MM.1S (cell line): ENCODE measurements around the gene KCNMA1.

Source experiments
- DNase-seq: peaks from one replicate; pipeline ENCODE4 v3.0.0-alpha.2; 2015
- H2AFZ ChIP-seq: fragments of 300-600 bp; sonication (generic); 2 replicates; pipeline ENCODE4 v1.6.0; 2016; ENCODE audit warnings: antibody characterized with exemption, low read length
- H3F3A ChIP-seq: fragments of 300-600 bp; sonication (generic); 2 replicates; pipeline ENCODE4 v1.6.1; 2016; ENCODE audit warnings: mild to moderate bottlenecking, antibody characterized with exemption, low read length, moderate library complexity, mixed read lengths; ENCODE audit not compliant: insufficient read depth
- H3K27ac ChIP-seq: fragments of 300-600 bp; sonication (generic); 2 replicates; pipeline ENCODE4 v1.5.1; 2016; ENCODE audit warnings: mild to moderate bottlenecking, low read length
- H3K27me3 ChIP-seq: fragments of 300-600 bp; sonication (generic); replicated peaks from 2 replicates; pipeline ENCODE4 v1.6.0; 2016; ENCODE audit warnings: low read length; ENCODE audit not compliant: insufficient read depth
- H3K36me3 ChIP-seq: fragments of 300-600 bp; sonication (generic); replicated peaks from 2 replicates; pipeline ENCODE4 v1.6.1; 2016; ENCODE audit warnings: mild to moderate bottlenecking, low read length, mixed read lengths; ENCODE audit not compliant: insufficient read depth
- H3K4me1 ChIP-seq: fragments of 300-600 bp; sonication (generic); 2 replicates; pipeline ENCODE4 v1.6.1; 2016; ENCODE audit warnings: low read length, mixed read lengths
- H3K4me2 ChIP-seq: fragments of 300-600 bp; sonication (generic); 2 replicates; pipeline ENCODE4 v1.6.0; 2016; ENCODE audit warnings: low read depth, low read length
- H3K4me3 ChIP-seq: fragments of 300-600 bp; sonication (generic); 2 replicates; pipeline ENCODE4 v1.5.1; 2016; ENCODE audit warnings: low read length, mixed read lengths
- H3K79me2 ChIP-seq: fragments of 300-600 bp; sonication (generic); 2 replicates; pipeline ENCODE4 v1.6.1; 2016; ENCODE audit warnings: mixed run types, low read length, mixed read lengths
- H3K9ac ChIP-seq: fragments of 300-600 bp; sonication (generic); 2 replicates; pipeline ENCODE4 v1.6.1; 2016; ENCODE audit warnings: low read length, mixed read lengths
- H3K9me2 ChIP-seq: fragments of 300-600 bp; sonication (generic); replicated peaks from 2 replicates; pipeline ENCODE4 v1.6.1; 2016; ENCODE audit warnings: mild to moderate bottlenecking, low read length, mixed read lengths; ENCODE audit not compliant: insufficient read depth
- H3K9me3 ChIP-seq: fragments of 300-600 bp; sonication (generic); replicated peaks from 2 replicates; pipeline ENCODE4 v1.6.1; 2016; ENCODE audit warnings: mild to moderate bottlenecking, low read length, mixed read lengths; ENCODE audit not compliant: insufficient read depth
- H4K20me1 ChIP-seq: fragments of 300-600 bp; sonication (generic); 2 replicates; pipeline ENCODE4 v1.6.1; 2016; ENCODE audit warnings: mild to moderate bottlenecking, low read length, moderate library complexity, mixed read lengths; ENCODE audit not compliant: insufficient read depth
- CTCF ChIP-seq: fragments of 300-600 bp; sonication (generic); IDR thresholded peaks from 2 replicates; pipeline ENCODE4 v1.5.1; 2016; ENCODE audit warnings: antibody characterized with exemption, low read length, mixed read lengths
- EZH2 ChIP-seq: fragments of 300-600 bp; sonication (generic); optimal IDR thresholded peaks from 2 replicates; pipeline ENCODE3; 2017; ENCODE audit warnings: low read depth, mild to moderate bottlenecking, antibody characterized with exemption, low read length, mixed read lengths
- EZH2phosphoT487 ChIP-seq: fragments of 300-600 bp; sonication (generic); IDR thresholded peaks from 2 replicates; pipeline ENCODE4 v1.6.1; 2018; ENCODE audit warnings: antibody characterized with exemption, low read length

Gene KCNMA1

DNA sequence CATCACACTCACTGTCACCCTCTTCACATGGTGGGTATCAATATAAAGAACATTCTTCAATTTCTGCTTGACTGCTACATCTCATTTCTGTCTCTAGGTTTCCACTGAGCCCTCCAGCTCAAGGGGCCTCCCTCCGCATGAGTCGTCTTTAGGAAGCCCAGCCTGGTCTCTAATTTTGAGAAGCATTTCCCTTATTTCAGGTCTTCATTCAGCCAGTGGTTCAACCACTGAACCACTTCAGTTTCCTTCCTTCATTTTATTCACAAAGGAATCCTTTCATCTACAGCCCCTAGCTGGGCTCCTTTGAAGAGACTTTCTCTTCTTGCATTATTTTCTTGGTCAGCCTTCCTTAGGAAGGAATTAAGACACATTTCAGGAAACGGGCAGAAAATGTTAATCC, 257.4 kb downstream of the KCNMA1 start:
- Histone ChIP-seq H3K79me2 (no peaks in the 10 kb centered on the region), H3K4me2 (no peak overlapping the region), H3K9me2 (no peaks in the 10 kb centered on the region), H3K4me3 (no peak overlapping the region), H3K36me3 (no peaks in the 10 kb centered on the region), H2AFZ (no peak overlapping the region), H4K20me1 (no peaks in the 10 kb centered on the region), H3F3A (no peaks in the 10 kb centered on the region), H3K9ac (no peak overlapping the region), H3K27ac (no peak overlapping the region), H3K4me1 (no peaks in the 10 kb centered on the region), H3K27me3 (no peaks in the 10 kb centered on the region), H3K9me3 (no peaks in the 10 kb centered on the region)
- DNase-seq, result no peak
- TF ChIP-seq EZH2 (no peak), EZH2phosphoT487 (no peak)

DNA sequence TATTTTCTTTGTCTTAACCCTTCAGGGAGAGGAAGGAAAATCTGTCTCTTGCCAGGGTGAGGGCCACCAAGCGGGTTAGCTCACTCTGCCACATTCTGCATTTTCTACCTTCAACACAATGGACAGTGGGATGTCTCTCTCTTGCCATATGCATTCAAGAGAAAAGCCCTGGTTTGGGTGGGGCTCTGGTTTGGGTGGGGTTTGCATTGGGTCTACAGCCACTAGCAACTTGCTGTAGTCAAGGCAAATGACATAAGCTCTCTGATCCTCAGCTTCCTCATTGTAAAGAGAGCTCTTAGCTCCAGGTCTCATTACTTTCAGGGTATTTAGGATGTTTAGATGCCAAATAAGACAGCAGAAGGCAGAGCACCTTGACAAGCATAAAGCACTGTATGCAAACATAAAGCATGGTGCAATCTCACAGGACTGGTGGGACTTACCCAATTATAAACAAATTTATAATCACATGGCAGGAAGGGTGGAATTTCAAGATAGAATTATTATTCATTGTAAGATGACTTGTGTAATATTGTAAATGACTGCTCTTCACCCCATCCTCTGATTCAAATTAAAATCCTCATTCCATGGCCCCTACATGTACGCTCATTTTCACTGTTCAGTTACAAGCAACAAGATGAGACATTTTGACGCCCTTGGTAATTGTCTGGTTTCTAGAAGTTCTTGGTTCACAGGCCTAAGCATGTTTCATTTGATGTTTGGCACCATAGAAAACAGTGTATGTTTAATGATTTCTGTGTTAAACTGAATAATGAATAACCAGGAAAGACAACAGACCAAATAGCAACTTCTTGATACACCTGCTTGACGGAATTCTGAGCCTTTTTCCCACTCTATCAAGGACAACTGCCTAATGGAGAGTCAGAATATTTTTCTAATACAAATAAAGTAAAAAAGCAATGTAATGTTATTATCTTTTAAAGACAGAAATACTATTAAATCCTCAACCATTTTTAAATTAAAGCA, 258.9 kb downstream of the KCNMA1 start:
- Histone ChIP-seq H3K9me3 (no peaks in the 10 kb centered on the region), H3K9me2 (no peaks in the 10 kb centered on the region), H3K36me3 (no peaks in the 10 kb centered on the region), H3K27me3 (no peaks in the 10 kb centered on the region), H3F3A (no peaks in the 10 kb centered on the region), H2AFZ (no peak overlapping the region), H3K4me2 (no peak overlapping the region), H3K9ac (no peak overlapping the region), H3K4me3 (no peak overlapping the region), H3K79me2 (no peaks in the 10 kb centered on the region), H3K4me1 (no peaks in the 10 kb centered on the region), H4K20me1 (no peaks in the 10 kb centered on the region), H3K27ac (no peak overlapping the region)
- no peak for DNase-seq
- no peak for TF ChIP-seq EZH2phosphoT487
- no peak for TF ChIP-seq CTCF
- TF ChIP-seq EZH2, result no peak

DNA sequence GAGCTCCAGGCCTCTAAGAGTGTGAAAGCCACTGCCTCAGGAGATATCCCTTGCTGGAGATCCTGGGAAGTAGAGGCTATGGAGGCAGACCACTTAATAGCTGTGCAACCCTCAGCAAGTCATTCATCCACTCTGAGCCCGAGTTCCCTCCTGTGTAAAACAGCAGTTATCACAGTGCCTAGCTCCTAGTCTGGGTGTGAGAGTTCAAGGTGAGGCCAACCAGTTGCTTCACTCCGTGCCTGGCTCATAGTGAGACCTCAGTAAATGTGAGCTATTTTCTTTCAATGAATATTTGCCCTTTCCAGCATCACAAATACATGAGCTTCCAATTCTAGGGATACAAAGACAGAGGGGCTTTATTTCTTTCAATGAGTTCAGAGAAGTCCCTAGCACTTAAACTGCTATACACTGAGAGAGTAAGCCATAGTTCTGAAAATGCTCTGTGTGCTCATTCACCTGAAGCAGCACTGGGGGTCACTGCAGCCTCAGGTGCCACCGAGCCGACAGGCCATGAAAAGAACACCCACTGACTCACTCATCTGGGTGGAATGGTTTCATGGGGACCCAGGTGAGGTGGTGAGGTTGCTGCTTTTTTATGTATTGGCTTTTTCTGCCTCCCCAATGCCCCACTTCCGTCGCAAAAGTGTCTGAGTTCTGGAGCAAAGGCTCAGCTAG, 259.8 kb downstream of the KCNMA1 start:
- Histone ChIP-seq H3F3A (no peaks in the 10 kb centered on the region), H3K9me2 (no peaks in the 10 kb centered on the region), H3K79me2 (no peaks in the 10 kb centered on the region), H3K27ac (no peak overlapping the region), H3K4me1 (no peaks in the 10 kb centered on the region), H3K4me3 (no peak overlapping the region), H3K4me2 (no peak overlapping the region), H3K9ac (no peak overlapping the region), H3K27me3 (no peaks in the 10 kb centered on the region), H2AFZ (no peak overlapping the region), H3K9me3 (no peaks in the 10 kb centered on the region), H3K36me3 (no peaks in the 10 kb centered on the region), H4K20me1 (no peaks in the 10 kb centered on the region)
- DNase-seq, result no peak
- TF ChIP-seq CTCF (no peak), EZH2phosphoT487 (no peak), EZH2 (no peak)
